Activated CD4-positive, alpha-beta T cell treated with anti-CD3 and anti-CD28 coated beads, Interleukin-2, amount 50 U/mL, for 1 hour (primary cell): Measurements from ENCODE around the gene ZBTB18.
"Not testable (repeated sequence)": the region's sequence is repeated elsewhere in the genome, so short reads cannot be mapped to it uniquely, and the experiment has no call there.

ENCODE experiments used
- DNase-seq: peaks from one replicate; pipeline ENCODE4 v3.0.0-alpha.2; 2020

The ZBTB18 gene

GRCh38 chr1:244050835-244051444 is at the start of gene ZBTB18:
Gene ZBTB18 (plus strand): TSS chr1:244051283. CDS start chr1:244051432, 149 bp downstream.
- no peak for DNase-seq

- no peak for DNase-seq
Observed at GRCh38 chr1:244002721-244003120, 48.4 kb upstream of the ZBTB18 start.

GRCh38 chr1:244005455-244005854 is 45.6 kb upstream of the ZBTB18 start:
- no peak for DNase-seq

GRCh38 chr1:244006381-244006901 is 44.6 kb upstream of the ZBTB18 start:
- DNase-seq, result no peak

GRCh38 chr1:244006961-244007360 is 44.1 kb upstream of the ZBTB18 start:
- no peak for DNase-seq

- DNase-seq, result peak; percentile 10
Observed at GRCh38 chr1:244010191-244010590, 40.9 kb upstream of the ZBTB18 start.

GRCh38 chr1:244010703-244011123 is 40.4 kb upstream of the ZBTB18 start:
- DNase-seq, result no peak

GRCh38 chr1:244011271-244011670 is 39.8 kb upstream of the ZBTB18 start:
- no peak for DNase-seq

- DNase-seq, result no peak
Observed at GRCh38 chr1:244011786-244012185, 39.3 kb upstream of the ZBTB18 start.

GRCh38 chr1:244012202-244012601 is 38.9 kb upstream of the ZBTB18 start:
- DNase-seq, result no peak

GRCh38 chr1:244013100-244013499 is 38.0 kb upstream of the ZBTB18 start:
- no peak for DNase-seq

GRCh38 chr1:244014862-244015261 is 36.2 kb upstream of the ZBTB18 start:
- DNase-seq, result not testable (repeated sequence)

GRCh38 chr1:244019982-244020485 is 31.0 kb upstream of the ZBTB18 start:
- DNase-seq, result no peak

GRCh38 chr1:244021427-244021826 is 29.7 kb upstream of the ZBTB18 start:
- DNase-seq, result no peak

GRCh38 chr1:244022311-244022710 is 28.8 kb upstream of the ZBTB18 start:
- DNase-seq, result no peak

GRCh38 chr1:244022864-244023440 is 28.1 kb upstream of the ZBTB18 start:
- DNase-seq, result no peak

- DNase-seq, result no peak
Observed at GRCh38 chr1:244027491-244028145, 23.5 kb upstream of the ZBTB18 start.

- no peak for DNase-seq
Observed at GRCh38 chr1:244028701-244029100, 22.4 kb upstream of the ZBTB18 start.

- DNase-seq, result no peak
Observed at GRCh38 chr1:244029124-244029523, 22.0 kb upstream of the ZBTB18 start.

GRCh38 chr1:244030481-244031040 is 20.5 kb upstream of the ZBTB18 start:
- DNase-seq, result no peak

GRCh38 chr1:244035358-244035757 is 15.7 kb upstream of the ZBTB18 start:
- DNase-seq, result no peak

GRCh38 chr1:244037252-244037651 is 13.8 kb upstream of the ZBTB18 start:
- DNase-seq, result no peak

GRCh38 chr1:244041466-244042120 is 9.5 kb upstream of the ZBTB18 start:
- DNase-seq, result no peak
